Ishikawa (cell line): ENCODE measurements around the gene CHAT.

Experiments
- CEBPB ChIP-seq: IDR thresholded peaks from 2 replicates; pipeline ENCODE4 v1.6.1; 2012
- CREB1 ChIP-seq: IDR thresholded peaks from 2 replicates; pipeline ENCODE4 v1.6.1; 2012; ENCODE audit warnings: low read depth
- EGR1 ChIP-seq: IDR thresholded peaks from 2 replicates; pipeline ENCODE4 v1.6.1; 2012
- EP300 ChIP-seq: IDR thresholded peaks from 2 replicates; pipeline ENCODE4 v1.6.1; 2012; ENCODE audit warnings: borderline replicate concordance
- FOXM1 ChIP-seq: IDR thresholded peaks from 2 replicates; pipeline ENCODE4 v1.6.1; 2012; ENCODE audit warnings: low read depth, borderline replicate concordance
- NFIC ChIP-seq: IDR thresholded peaks from 2 replicates; pipeline ENCODE4 v1.6.1; 2012
- RAD21 ChIP-seq: IDR thresholded peaks from 2 replicates; pipeline ENCODE4 v1.6.1; 2012; ENCODE audit warnings: low read depth
- REST ChIP-seq: IDR thresholded peaks from 2 replicates; pipeline ENCODE4 v1.6.1; 2012; ENCODE audit warnings: low read depth, mild to moderate bottlenecking
- TAF1 ChIP-seq: IDR thresholded peaks from 2 replicates; pipeline ENCODE4 v1.6.1; 2012; ENCODE audit warnings: low read depth, mild to moderate bottlenecking
- TCF12 ChIP-seq: IDR thresholded peaks from 2 replicates; pipeline ENCODE4 v1.6.1; 2012; ENCODE audit warnings: low read depth
- TEAD4 ChIP-seq: IDR thresholded peaks from 2 replicates; pipeline ENCODE4 v1.6.1; 2012
- YY1 ChIP-seq: IDR thresholded peaks from 2 replicates; pipeline ENCODE4 v1.6.1; 2012; ENCODE audit warnings: low read depth
- ZBTB7A ChIP-seq: IDR thresholded peaks from 2 replicates; pipeline ENCODE4 v1.6.1; 2012; ENCODE audit warnings: low read depth
- TF ChIP-seq, protein P1 (sequence below): IDR thresholded peaks from 2 replicates; pipeline ENCODE4 v1.6.1; 2012
- TF ChIP-seq, protein P2 (sequence below): IDR thresholded peaks from 2 replicates; pipeline ENCODE4 v1.6.1; 2012

CHAT gene

DNA sequence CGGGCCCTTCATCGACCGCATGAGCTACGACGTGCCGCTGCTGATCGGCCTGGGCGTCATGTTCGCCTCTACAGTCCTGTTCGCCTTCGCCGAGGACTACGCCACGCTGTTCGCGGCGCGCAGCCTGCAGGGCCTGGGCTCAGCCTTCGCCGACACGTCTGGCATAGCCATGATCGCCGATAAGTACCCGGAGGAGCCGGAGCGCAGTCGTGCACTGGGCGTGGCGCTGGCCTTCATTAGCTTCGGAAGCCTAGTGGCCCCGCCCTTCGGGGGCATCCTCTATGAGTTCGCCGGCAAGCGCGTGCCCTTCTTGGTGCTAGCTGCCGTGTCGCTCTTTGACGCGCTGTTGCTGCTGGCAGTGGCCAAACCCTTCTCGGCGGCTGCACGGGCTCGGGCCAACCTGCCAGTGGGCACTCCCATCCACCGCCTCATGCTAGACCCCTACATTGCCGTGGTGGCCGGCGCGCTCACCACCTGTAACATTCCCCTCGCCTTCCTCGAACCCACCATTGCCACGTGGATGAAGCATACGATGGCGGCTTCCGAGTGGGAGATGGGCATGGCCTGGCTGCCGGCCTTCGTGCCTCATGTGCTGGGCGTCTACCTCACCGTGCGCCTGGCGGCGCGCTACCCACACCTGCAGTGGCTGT is 2.5 kb upstream of the CHAT start:
- no peak for TF ChIP-seq EGR1
- TF ChIP-seq, protein P1, sequence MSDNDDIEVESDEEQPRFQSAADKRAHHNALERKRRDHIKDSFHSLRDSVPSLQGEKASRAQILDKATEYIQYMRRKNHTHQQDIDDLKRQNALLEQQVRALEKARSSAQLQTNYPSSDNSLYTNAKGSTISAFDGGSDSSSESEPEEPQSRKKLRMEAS: no peak
- TF ChIP-seq YY1: no peak
- TF ChIP-seq TAF1: no peak

DNA sequence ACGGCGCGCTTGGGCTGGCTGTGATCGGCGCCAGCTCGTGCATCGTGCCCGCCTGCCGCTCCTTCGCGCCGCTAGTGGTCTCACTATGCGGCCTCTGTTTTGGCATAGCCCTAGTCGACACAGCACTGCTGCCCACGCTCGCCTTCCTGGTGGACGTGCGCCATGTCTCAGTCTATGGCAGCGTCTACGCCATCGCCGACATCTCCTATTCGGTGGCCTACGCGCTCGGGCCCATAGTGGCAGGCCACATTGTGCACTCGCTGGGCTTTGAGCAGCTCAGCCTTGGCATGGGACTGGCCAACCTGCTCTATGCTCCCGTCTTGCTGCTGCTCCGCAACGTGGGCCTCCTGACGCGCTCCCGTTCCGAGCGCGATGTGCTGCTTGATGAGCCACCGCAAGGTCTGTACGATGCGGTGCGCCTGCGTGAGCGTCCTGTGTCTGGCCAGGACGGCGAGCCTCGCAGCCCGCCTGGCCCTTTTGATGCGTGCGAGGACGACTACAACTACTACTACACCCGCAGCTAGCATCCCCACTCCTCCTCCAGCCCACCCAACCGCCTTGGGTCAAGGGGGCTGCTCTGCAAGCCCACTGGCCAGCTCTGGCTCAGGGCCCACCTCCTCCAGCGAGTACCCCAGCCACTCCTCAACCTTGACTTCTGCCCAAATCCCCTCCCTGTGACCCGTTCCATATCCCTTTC is 1.9 kb upstream of the CHAT start:
- TF ChIP-seq CEBPB: no peak

DNA sequence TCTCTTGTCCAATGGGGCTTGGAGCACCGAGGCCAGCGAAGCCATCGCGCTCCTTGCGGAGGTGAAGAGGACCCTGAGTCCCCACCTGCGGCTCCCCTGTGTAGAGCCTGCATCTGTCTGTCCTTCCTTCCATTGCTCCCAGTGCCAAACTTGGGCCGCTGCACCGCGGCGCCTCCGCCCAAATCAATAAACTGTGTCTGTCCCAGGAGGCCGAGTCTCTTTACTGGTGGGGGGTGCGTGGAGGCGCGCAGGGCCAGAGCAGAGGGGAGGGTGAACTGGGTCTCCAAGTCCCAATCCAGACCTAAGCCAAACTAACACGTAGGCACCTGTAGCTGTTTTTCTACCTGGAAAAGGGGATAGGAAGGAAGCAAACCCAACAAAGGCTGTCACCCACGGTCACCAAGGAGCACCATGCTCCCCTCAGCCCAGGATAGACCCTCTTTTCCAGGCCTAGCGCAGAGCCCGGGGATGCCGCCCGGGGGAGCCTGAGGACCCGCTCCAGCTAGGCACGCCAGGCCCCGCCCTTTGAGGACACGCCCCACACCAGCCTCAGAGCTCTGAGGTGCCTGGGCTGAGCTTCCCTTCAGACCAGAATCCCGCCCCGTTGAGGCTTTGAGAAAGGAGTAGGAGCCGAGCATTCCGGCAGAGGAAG is 1.2 kb upstream of the CHAT start:
- TF ChIP-seq, protein P1: no peak
- TF ChIP-seq, protein P2, sequence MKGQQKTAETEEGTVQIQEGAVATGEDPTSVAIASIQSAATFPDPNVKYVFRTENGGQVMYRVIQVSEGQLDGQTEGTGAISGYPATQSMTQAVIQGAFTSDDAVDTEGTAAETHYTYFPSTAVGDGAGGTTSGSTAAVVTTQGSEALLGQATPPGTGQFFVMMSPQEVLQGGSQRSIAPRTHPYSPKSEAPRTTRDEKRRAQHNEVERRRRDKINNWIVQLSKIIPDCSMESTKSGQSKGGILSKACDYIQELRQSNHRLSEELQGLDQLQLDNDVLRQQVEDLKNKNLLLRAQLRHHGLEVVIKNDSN: no peak
- TF ChIP-seq TAF1 (no peak), CEBPB (no peak), YY1 (no peak), RAD21 (no peak), FOXM1 (no peak), TCF12 (no peak), REST (no peak)

DNA sequence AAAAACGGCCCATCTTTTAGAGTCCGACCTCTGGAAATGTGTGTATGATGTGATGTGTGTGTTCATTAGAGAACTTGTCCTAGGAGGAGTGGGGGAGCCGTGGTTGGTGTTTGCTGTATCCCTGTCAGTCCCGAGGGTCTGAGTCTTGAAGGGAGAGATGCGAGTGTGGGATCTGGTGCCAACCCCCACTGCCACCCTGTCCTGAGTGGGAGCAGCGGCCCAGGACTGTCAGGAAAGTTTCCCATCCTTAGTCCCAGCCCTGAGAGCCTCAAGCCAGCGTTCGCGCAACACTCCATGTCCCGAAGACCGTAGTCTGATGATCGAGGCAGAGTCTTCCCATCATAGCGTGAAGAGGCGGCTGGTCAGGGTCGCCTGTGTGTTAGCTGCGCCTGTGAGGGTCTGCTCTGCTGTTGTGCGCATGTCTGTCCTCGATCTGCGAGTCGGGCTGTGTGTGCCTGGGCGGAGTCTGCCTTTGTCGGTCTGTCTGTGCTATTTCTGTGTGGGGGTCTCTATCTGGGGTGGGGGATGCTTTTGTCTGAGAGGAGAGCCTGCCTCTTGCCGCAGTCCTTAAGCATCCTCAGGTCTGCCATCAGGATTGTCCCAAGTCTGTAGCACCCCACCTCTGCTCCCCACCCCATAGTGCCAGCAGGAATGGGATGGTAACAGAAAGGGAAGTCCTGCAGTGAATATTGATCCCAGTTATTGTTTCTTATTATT is 514 bp upstream of the CHAT start:
- no peak for TF ChIP-seq NFIC
- TF ChIP-seq ZBTB7A: no peak
- TF ChIP-seq TCF12: no peak
- TF ChIP-seq, protein P2: no peak
- no peak for TF ChIP-seq YY1
- TF ChIP-seq TAF1: no peak
- no peak for TF ChIP-seq FOXM1
- TF ChIP-seq CEBPB: no peak
- TF ChIP-seq RAD21: no peak

GRCh38 chr10:49614242-49615198 is 683 bp downstream of the CHAT start:
- TF ChIP-seq CREB1 (no peak), ZBTB7A (no peak), TCF12 (no peak), CEBPB (no peak), EP300 (no peak), EGR1 (no peak), FOXM1 (no peak), NFIC (no peak), RAD21 (no peak), YY1 (no peak), TEAD4 (no peak), REST (no peak), TAF1 (no peak)
- TF ChIP-seq, protein P2: no peak
- TF ChIP-seq, protein P1: no peak
